ENCODE measurements around the gene HFM1.

HFM1 gene

GRCh38 chr1:91234181-91234580 lies 170.5 kb downstream of the HFM1 start:
- Histone ChIP-seq H3K4me1 (ENCODE audit: insufficient read depth, low read length) (no peaks in the 10 kb centered on the region), H3K27ac (ENCODE audit: low read depth, low read length) (no peak overlapping the region), H3K4me3 (ENCODE audit: low read depth in 1 of 2, low read length in 2 of 2) (no peak overlapping the region), H3K36me3 (ENCODE audit: insufficient read depth, low read length) (no peaks in the 10 kb centered on the region), H3K9me3 (ENCODE audit: low read length) (no peaks in the 10 kb centered on the region), H3K27me3 (ENCODE audit: control insufficient read depth in 1 of 2, insufficient read depth in 2 of 2, low read length in 2 of 2) (no peaks in the 10 kb centered on the region), H3K9ac (ENCODE audit: low read length) (no peak overlapping the region)

DNA sequence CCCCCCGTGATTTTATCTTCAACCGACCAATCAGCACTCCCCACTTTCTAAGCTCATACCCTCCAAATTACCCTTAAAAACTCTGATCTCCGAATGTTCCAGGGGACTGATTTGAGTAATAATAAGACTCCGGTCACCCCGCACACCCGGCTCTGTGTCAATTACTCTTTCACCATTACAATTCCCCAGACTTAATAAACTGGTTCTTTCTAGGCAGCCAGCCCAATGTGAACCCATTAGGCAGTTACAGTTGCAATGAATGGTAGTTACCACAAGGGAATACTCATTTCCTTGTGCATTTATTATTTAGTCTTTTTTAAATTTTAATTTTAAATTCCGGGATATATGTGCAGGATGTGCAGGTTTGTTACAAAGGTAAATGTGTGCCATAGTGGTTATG lies 177.9 kb downstream of the HFM1 start:
- Histone ChIP-seq H3K9ac (ENCODE audit: low read length) (no peak overlapping the region), H3K27ac (ENCODE audit: low read depth, low read length) (no peak overlapping the region), H3K4me3 (ENCODE audit: low read depth in 1 of 2, low read length in 2 of 2) (no peak overlapping the region), H3K36me3 (ENCODE audit: insufficient read depth, low read length) (no peaks in the 10 kb centered on the region), H3K9me3 (ENCODE audit: low read length) (no peaks in the 10 kb centered on the region), H3K27me3 (ENCODE audit: control insufficient read depth in 1 of 2, insufficient read depth in 2 of 2, low read length in 2 of 2) (no peaks in the 10 kb centered on the region), H3K4me1 (ENCODE audit: insufficient read depth, low read length) (no peaks in the 10 kb centered on the region)

DNA sequence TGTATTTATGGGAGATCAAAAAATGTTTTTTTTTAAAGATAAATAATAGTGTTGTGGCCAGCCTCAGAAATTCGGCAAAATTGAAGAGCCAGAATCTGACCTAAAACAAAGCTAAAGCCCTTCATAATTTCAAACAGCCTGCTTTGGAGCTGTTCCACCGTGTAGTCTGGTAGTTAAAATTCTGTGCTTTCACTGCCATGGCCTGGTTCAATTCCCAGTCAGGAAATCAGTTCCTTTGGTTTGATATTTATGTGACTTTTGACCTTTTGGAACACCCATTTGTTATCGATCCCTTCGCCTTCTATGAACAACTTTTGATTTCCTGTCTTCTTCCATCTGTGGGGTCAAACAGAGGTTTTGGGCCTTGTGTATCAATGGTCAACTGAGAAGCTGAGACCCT lies 179.8 kb downstream of the HFM1 start:
- Histone ChIP-seq H3K9me3 (ENCODE audit: low read length) (no peaks in the 10 kb centered on the region), H3K9ac (ENCODE audit: low read length) (no peak overlapping the region), H3K4me1 (ENCODE audit: insufficient read depth, low read length) (no peaks in the 10 kb centered on the region), H3K27me3 (ENCODE audit: control insufficient read depth in 1 of 2, insufficient read depth in 2 of 2, low read length in 2 of 2) (no peaks in the 10 kb centered on the region), H3K36me3 (ENCODE audit: insufficient read depth, low read length) (no peaks in the 10 kb centered on the region), H3K27ac (ENCODE audit: low read depth, low read length) (no peak overlapping the region), H3K4me3 (ENCODE audit: low read depth in 1 of 2, low read length in 2 of 2) (no peak overlapping the region)

DNA sequence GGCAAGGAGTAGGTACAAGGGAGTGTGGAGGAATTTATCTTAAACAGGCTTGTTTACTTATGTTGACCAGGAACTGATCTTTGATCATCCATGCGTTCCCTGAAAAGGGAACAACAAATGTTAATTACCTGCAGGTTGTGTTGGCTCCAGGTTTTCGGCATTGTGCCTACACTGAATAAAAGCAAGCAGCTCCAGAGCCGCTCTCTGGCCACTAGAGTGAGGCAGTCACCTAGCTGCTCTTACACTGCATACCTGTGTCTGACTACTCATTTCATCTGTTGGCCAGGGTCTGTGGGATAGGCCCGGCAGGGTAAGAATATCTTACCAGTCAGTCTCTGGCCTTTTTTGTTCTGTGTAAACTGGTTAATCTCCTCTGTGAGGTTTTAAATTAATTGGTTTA lies 183.6 kb downstream of the HFM1 start:
- Histone ChIP-seq H3K4me3 (ENCODE audit: low read depth in 1 of 2, low read length in 2 of 2) (no peak overlapping the region), H3K4me1 (ENCODE audit: insufficient read depth, low read length) (no peaks in the 10 kb centered on the region), H3K36me3 (ENCODE audit: insufficient read depth, low read length) (no peaks in the 10 kb centered on the region), H3K9ac (ENCODE audit: low read length) (no peak overlapping the region), H3K9me3 (ENCODE audit: low read length) (no peaks in the 10 kb centered on the region), H3K27ac (ENCODE audit: low read depth, low read length) (no peak overlapping the region), H3K27me3 (ENCODE audit: control insufficient read depth in 1 of 2, insufficient read depth in 2 of 2, low read length in 2 of 2) (no peaks in the 10 kb centered on the region)

GRCh38 chr1:91217911-91218310 lies 186.7 kb downstream of the HFM1 start:
- Histone ChIP-seq H3K4me1 (ENCODE audit: insufficient read depth, low read length) (no peaks in the 10 kb centered on the region), H3K27ac (ENCODE audit: low read depth, low read length) (no peak overlapping the region), H3K9me3 (ENCODE audit: low read length) (no peaks in the 10 kb centered on the region), H3K27me3 (ENCODE audit: control insufficient read depth in 1 of 2, insufficient read depth in 2 of 2, low read length in 2 of 2) (no peaks in the 10 kb centered on the region), H3K4me3 (ENCODE audit: low read depth in 1 of 2, low read length in 2 of 2) (no peak overlapping the region), H3K9ac (ENCODE audit: low read length) (no peak overlapping the region), H3K36me3 (ENCODE audit: insufficient read depth, low read length) (no peaks in the 10 kb centered on the region)
